GM13976 (cell line): ENCODE results near the gene PDK2.

Experiments
- DNase-seq: peaks from one replicate; pipeline ENCODE4 v3.0.0; 2012; ENCODE audit warnings: low spot score
- CTCF ChIP-seq: IDR thresholded peaks from 2 replicates; pipeline ENCODE4 v1.5.1; 2012; ENCODE audit warnings: borderline replicate concordance, mild to moderate bottlenecking; ENCODE audit not compliant: insufficient read depth; ENCODE audit errors: extremely low read depth, missing control alignments, control extremely low read depth
- in situ Hi-C: fragments of 300-500 bp; cut with MboI; formaldehyde crosslinking; loops from one replicate; pipeline ENCODE4 v1.12.0; 2022; ENCODE audit warnings: low sequenced_read_pairs, mixed read lengths, inconsistent platforms; ENCODE audit not compliant: unreplicated experiment

The PDK2 gene

GRCh38 chr17:50087246-50087911 is 7.8 kb upstream of the PDK2 start:
- DNase-seq = peak; percentile 89
- TF ChIP-seq CTCF = peak; percentile 98
- in situ Hi-C loops = no loop called here

- no peak for TF ChIP-seq CTCF
- in situ Hi-C loops = no loop called here
- DNase-seq = no peak
Measured at GRCh38 chr17:50087912-50088405, 7.2 kb upstream of the PDK2 start.

GRCh38 chr17:50088952-50089825 is 6.0 kb upstream of the PDK2 start:
- in situ Hi-C loops = no loop called here
- DNase-seq = no peak
- TF ChIP-seq CTCF = no peak

GRCh38 chr17:50090071-50090470 is 5.1 kb upstream of the PDK2 start:
- DNase-seq = no peak
- in situ Hi-C loops = loop anchor here (5.0 kb wide), 1 partner anchor 63 kb away; no protein-coding TSS in a partner anchor
- no peak for TF ChIP-seq CTCF

- DNase-seq = no peak
- TF ChIP-seq CTCF = no peak
- in situ Hi-C loops = loop anchor here (5.0 kb wide), 1 partner anchor 64 kb away; no protein-coding TSS in a partner anchor
Measured at GRCh38 chr17:50090971-50091917, 3.9 kb upstream of the PDK2 start.

GRCh38 chr17:50091918-50092285 is 3.2 kb upstream of the PDK2 start:
- in situ Hi-C loops = loop anchor here (5.0 kb wide), 1 partner anchor 65 kb away; no protein-coding TSS in a partner anchor
- TF ChIP-seq CTCF = no peak
- DNase-seq = no peak
